GM21529 (cell line): Measurements from ENCODE around the gene ADD3.
A peak's percentile ranks its signal among the peaks of the same experiment; 100 is the strongest.

Source experiments
- ATAC-seq: cut with Tn5 transposase; IDR thresholded peaks from one replicate; pipeline ENCODE4 v1.9.1; 2021; ENCODE audit not compliant: unreplicated experiment

Gene ADD3

GRCh38 chr10:110007701-110008517 is at the start of gene ADD3:
TSS of gene ADD3 (plus strand) at chr10:110007984. CDS start at chr10:110100654, 92,670 bp downstream.
- peak; percentile 60 for ATAC-seq

GRCh38 chr10:109958059-109958458 is 49.7 kb upstream of the ADD3 start:
- no peak for ATAC-seq

GRCh38 chr10:109959259-109960145 is 48.3 kb upstream of the ADD3 start:
- ATAC-seq: no peak

GRCh38 chr10:109960682-109961081 is 47.1 kb upstream of the ADD3 start:
- ATAC-seq: no peak

GRCh38 chr10:109961174-109962001 is 46.4 kb upstream of the ADD3 start:
- ATAC-seq: no peak

GRCh38 chr10:109962247-109962646 is 45.5 kb upstream of the ADD3 start:
- no peak for ATAC-seq

GRCh38 chr10:109963439-109963838 is 44.3 kb upstream of the ADD3 start:
- ATAC-seq: no peak

GRCh38 chr10:109964318-109964717 is 43.5 kb upstream of the ADD3 start:
- ATAC-seq: no peak

- ATAC-seq: no peak
Measured at GRCh38 chr10:109966961-109967738, 40.6 kb upstream of the ADD3 start.

GRCh38 chr10:109967739-109968088 is 40.1 kb upstream of the ADD3 start:
- no peak for ATAC-seq

GRCh38 chr10:109968953-109969759 is 38.6 kb upstream of the ADD3 start:
- ATAC-seq: no peak

GRCh38 chr10:109969760-109970346 is 37.9 kb upstream of the ADD3 start:
- no peak for ATAC-seq

- ATAC-seq: no peak
Measured at GRCh38 chr10:109971634-109972033, 36.1 kb upstream of the ADD3 start.

- ATAC-seq: no peak
Measured at GRCh38 chr10:109972372-109973001, 35.3 kb upstream of the ADD3 start.

- ATAC-seq: no peak
Measured at GRCh38 chr10:109973326-109973829, 34.4 kb upstream of the ADD3 start.

- no peak for ATAC-seq
Measured at GRCh38 chr10:109974504-109975191, 33.1 kb upstream of the ADD3 start.

GRCh38 chr10:109975244-109976190 is 32.3 kb upstream of the ADD3 start:
- no peak for ATAC-seq
